ENCODE measurements around the gene NR2C2.

NR2C2 gene

GRCh38 chr3:14905055-14905657, 42.2 kb upstream of the NR2C2 start:
- no peak for DNase-seq (ENCODE audit: low read depth)
- no peak overlapping the region for H3K4me3 ChIP-seq (ENCODE audit: low read depth, low read length)
- TF ChIP-seq, protein P1, sequence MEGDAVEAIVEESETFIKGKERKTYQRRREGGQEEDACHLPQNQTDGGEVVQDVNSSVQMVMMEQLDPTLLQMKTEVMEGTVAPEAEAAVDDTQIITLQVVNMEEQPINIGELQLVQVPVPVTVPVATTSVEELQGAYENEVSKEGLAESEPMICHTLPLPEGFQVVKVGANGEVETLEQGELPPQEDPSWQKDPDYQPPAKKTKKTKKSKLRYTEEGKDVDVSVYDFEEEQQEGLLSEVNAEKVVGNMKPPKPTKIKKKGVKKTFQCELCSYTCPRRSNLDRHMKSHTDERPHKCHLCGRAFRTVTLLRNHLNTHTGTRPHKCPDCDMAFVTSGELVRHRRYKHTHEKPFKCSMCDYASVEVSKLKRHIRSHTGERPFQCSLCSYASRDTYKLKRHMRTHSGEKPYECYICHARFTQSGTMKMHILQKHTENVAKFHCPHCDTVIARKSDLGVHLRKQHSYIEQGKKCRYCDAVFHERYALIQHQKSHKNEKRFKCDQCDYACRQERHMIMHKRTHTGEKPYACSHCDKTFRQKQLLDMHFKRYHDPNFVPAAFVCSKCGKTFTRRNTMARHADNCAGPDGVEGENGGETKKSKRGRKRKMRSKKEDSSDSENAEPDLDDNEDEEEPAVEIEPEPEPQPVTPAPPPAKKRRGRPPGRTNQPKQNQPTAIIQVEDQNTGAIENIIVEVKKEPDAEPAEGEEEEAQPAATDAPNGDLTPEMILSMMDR (IDR thresholded peaks at IDR 0.05; ENCODE audit: low read depth, low read length, missing control alignments), result no peak

DNA sequence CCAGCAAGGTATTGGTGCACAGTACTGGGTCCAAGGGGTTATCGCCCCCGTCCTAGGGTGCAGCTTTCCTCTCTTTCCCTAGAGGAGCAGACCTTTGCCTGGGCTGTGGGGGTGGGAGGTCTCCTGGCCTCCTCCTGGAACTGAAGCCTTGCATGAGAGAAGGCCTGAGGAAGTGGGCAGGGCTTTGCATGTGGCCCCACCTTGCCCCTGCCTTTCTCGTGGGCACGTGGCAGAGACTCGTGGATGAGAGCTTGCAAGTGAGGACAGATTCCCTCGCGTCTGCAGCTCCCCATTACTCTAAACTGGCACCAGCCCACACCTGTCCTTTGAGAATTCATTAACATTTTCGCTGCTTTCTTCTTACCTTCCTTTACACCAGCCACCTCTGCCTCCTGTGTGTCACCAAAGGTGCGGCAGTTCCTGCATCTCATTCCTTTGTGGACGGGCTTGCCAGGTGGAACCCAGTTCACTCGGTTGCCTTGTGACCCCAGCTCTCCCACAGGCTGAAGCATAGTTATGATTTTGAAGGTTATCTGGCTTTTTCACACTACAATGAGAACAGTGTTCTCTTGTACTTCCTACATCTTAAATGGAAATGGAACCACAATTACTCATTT, 40.9 kb upstream of the NR2C2 start:
- H3K4me3 ChIP-seq (ENCODE audit: low read depth, low read length), result no peak overlapping the region
- TF ChIP-seq, protein P1 (IDR thresholded peaks at IDR 0.05; ENCODE audit: low read depth, low read length, missing control alignments), result no peak
- DNase-seq (ENCODE audit: low read depth), result no peak

DNA sequence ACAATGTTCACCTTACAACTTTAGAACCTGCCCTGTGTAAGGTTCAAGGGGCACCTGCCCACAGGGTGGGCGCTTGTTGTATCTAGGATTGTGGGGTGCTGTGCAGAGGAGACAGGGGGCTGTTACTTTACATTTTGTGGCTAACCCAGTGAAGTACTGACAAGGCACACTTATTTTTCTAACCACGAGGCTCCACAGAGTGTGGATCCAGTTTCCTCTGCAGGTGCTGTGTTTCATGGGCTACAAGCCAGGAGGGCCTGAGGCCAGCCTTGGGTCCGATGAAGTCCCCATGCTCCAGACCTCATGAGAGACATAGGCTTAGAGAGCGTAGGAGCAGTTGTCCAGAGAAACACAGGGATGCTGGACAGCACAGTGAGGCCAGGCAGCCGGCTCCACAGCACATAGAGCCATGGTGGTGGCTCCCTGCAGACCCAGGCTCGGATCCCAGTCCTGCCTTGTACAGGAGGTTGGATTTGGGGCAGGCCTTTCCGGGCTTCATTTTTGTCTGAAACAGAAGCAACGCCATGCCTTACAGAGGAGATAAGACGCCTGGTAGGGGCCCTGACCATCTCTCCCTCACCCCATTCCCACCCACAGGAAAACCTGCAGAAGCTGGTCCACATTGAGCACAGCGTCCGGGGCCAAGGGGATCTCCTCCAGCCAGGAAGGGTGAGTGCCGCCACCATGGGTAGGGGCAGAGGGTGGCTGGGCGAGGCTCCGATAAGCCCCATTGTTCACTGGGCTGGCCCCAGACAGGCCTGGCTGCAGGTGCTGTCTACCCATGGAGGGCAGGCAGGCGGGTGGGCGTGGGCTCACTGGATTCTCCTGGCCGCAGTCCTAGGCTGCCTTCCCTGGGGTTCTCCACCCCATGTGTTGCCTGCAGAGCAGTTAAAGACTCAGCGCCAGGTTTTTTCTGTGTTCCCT, 40.1 kb upstream of the NR2C2 start:
- TF ChIP-seq, protein P1 (IDR thresholded peaks at IDR 0.05; ENCODE audit: low read depth, low read length, missing control alignments), result no peak
- no peak overlapping the region for H3K4me3 ChIP-seq (ENCODE audit: low read depth, low read length)
- no peak for DNase-seq (ENCODE audit: low read depth)

GRCh38 chr3:14909250-14909649, 38.1 kb upstream of the NR2C2 start:
- TF ChIP-seq, protein P1 (IDR thresholded peaks at IDR 0.05; ENCODE audit: low read depth, low read length, missing control alignments), result no peak
- DNase-seq (ENCODE audit: low read depth), result no peak
- H3K4me3 ChIP-seq (ENCODE audit: low read depth, low read length), result no peak overlapping the region

DNA sequence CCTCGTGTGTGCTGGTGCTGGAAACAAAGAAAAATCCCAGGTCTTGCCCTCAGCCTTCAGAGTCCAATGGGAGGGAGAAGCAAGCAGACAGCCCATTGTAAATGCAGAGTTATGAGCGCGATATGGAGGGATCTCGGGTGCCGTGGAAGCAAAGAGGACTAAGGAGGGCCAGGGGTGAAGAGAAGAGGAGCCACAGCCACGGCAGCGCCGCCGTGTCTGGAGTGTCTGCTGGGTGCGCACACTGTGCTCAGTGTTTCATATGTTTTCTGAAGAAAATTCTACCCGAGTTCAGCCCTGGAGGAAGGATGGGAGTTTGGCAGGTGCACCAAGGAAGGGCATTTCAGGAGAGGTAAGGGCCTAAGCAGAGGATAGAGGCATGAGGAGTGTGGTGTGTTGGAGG, 35.7 kb upstream of the NR2C2 start:
- TF ChIP-seq, protein P1 (IDR thresholded peaks at IDR 0.05; ENCODE audit: low read depth, low read length, missing control alignments), result no peak
- no peak for DNase-seq (ENCODE audit: low read depth)
- H3K4me3 ChIP-seq (ENCODE audit: low read depth, low read length), result no peak overlapping the region

DNA sequence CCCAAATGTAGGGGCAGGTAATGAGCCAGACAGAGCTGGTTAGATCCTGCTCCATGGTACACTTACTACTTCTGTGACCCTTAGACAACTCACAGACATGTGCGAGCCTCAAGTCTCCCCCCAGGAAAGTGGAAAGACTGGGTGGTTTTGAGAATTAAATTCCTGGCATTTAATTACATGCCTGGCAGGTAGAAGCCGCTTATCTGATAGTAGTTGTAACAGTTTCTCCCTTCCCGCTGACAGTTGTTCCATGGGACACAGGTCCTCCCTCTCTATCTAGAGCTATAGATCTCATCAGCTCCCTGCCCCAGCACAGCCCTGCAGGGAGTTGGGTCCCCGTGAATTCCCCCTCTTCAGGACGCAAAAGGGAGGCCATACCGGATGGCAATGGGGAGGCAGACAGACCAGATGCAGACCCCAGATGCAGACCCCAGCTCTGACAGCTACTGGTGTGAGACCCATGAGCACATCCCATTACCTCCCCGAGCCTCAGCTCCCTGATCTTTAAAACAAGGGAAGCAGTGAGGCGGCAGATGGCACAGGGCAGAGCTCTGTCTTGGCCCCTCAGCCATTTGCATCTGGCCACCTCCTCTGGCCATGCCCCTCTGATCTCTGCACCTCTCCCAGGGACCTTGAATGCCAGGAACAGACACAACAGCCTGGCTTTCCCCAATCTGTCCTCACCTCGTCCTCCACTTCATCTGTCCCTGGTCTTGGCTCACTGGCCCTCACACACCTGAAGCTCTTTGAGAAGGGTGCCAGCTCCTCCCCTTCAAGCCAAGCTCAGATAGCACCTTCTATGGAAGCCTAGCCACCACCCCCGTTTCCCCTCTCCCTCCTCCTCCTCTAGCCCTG, 34.1 kb upstream of the NR2C2 start:
- DNase-seq (ENCODE audit: low read depth), result no peak
- H3K4me3 ChIP-seq (ENCODE audit: low read depth, low read length), result no peak overlapping the region
- TF ChIP-seq, protein P1 (IDR thresholded peaks at IDR 0.05; ENCODE audit: low read depth, low read length, missing control alignments), result no peak

Data from GM12864 (cell line).